GM19467 (cell line): ENCODE data around the gene ZNF217.
"Not testable (repeated sequence)": the region's sequence is repeated elsewhere in the genome, so short reads cannot be mapped to it uniquely, and the experiment has no call there.

Experiments used
- ATAC-seq: cut with Tn5 transposase; IDR thresholded peaks from one replicate; pipeline ENCODE4 v1.9.1; 2021; ENCODE audit warnings: mild to moderate bottlenecking, moderate library complexity; ENCODE audit not compliant: unreplicated experiment

The ZNF217 gene

GRCh38 chr20:53593466-53594007, at the start of gene ZNF217:
TSS of gene ZNF217 (minus strand) at chr20:53593839. CDS start at chr20:53582826, 11,013 bp downstream.
- ATAC-seq = peak; percentile 14

DNA sequence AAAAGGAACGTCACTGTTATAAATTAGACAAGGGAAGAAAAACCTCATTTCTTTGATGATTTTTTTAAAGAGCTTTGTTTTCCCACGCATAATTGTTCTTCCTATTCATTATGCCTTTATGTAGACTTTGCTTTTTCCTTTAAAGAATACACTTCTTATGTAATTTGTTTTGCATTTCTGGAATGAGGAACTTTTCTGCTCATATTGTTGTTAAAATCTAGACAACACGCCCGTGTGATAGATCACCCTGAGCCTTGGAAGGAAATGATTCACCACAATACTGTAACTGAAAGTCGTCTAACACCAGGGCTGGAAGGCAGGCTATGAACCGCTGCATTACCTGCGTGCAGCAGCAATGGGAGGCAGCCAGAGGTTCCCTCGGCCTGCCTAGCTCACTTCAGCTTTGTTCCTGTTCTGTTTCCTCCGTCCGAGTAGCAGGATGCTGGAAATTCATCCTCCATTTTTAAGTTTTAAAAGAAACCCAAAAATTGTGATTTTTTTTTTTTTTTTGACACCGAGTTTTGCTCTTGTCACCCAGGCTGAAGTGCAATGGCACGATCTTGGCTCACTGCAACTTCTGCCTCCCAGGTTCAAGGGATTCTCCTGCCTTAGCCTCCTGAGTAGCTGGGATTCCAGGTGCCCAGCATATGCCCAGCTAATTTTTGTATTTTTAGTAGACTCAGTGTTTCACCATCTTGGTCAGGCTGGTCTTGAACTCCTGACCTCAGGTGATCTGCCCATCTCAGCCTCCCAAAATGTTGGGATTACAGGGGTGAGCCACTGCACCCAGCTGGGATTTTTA, 49.6 kb upstream of the ZNF217 start:
- ATAC-seq = peak; percentile 97

GRCh38 chr20:53642196-53643030, 48.8 kb upstream of the ZNF217 start:
- peak; percentile 39 for ATAC-seq

DNA sequence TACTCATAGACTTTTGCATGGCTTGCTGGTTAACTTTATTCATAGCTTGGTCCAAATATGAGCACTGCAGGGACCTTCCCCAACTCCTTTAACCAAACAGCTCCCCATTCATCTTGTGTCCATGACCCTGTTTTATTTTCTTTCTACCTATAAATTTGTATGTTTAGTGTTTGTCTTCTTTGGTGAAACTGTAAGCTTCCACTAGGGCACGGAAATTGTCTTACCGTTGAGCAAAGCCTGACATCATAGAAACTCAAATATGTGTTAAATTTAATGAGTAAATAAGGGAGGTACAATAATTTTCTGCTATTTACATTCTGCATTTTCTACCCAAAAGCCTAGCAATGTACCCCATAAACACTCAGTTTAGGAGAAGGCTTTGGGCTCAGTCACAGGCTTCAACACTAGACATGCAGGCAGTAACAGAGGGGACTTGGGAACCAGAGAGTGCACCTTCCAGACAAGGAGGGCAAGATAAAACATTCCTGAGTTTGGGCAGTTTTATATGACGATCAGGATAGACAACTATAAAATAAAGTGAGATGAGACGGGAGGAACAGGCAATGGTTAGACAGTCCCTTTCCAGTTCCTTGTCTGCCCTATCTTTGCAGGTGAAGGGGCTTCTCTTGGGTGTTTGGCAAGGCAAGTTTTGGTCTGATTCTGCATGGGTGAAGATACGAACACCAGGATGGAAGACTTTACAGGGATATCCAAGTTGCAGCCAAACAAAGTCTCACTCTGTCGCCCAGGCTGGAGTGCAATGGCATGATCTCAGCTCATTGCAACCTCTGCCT, 46.2 kb upstream of the ZNF217 start:
- ATAC-seq = no peak

GRCh38 chr20:53639128-53639527, 45.5 kb upstream of the ZNF217 start:
- no peak for ATAC-seq

- ATAC-seq = not testable (repeated sequence)
These were observed 43.7 kb upstream of the ZNF217 start for GRCh38 chr20:53637310-53637709.

GRCh38 chr20:53636540-53637097, 43.0 kb upstream of the ZNF217 start:
- ATAC-seq = no peak

GRCh38 chr20:53635221-53635620, 41.6 kb upstream of the ZNF217 start:
- no peak for ATAC-seq

DNA sequence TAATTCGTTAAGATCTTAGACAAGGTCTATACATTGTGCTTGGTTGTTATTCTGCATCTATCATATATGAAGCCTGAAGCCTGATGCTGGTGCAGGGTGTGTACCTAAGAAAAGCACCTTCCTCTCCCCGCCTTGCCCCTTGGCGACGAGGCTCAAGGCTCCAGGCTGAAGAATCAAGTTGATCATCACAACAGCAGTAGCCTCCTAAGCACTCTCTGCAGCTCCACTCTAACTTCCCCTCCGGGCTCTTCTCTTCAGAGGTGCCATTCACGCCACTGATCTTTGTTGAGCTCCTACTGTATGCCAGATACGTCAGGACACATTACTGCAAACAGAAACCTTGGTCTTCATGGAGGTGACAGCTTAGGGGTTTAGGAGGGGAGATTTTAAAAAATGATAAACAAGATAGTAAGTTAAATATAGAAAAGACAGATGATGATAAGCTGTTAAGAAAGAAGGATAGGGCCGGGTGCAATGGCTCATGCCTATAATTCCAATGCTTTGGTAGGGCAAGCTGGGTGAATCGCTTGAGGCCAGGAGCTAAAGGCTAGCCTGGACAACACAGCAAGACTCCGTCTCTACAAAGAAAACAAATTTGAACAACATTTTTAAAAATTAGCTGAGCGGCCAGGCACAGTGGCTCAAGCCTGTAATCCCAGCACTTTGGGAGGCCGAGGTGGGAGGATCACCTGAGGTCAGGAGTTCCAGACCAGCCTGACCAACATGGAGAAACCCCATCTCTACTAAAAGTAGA, 38.4 kb upstream of the ZNF217 start:
- no peak for ATAC-seq

GRCh38 chr20:53629436-53629835, 35.8 kb upstream of the ZNF217 start:
- ATAC-seq = no peak

- ATAC-seq = not testable (repeated sequence)
These were observed 35.1 kb upstream of the ZNF217 start for GRCh38 chr20:53628758-53629157.

DNA sequence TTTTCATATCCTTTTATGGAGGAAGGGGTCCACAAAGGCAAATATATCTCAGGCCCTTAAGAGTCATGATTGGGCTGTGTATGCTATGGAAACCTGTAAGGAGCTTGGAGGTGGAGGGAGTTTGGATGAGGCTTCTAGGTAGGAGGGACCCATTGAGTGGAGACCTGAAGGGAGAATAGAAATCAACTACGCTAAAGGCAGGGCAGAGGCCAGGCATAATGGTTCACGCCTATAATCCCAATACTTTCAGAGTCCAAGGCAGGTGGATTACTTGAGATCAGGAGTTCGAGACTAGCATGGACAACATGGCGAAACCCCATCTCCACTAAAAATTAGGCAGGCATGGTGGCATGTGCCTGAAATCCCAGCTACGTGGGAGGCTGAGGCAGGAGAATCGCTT, 34.4 kb upstream of the ZNF217 start:
- no peak for ATAC-seq

DNA sequence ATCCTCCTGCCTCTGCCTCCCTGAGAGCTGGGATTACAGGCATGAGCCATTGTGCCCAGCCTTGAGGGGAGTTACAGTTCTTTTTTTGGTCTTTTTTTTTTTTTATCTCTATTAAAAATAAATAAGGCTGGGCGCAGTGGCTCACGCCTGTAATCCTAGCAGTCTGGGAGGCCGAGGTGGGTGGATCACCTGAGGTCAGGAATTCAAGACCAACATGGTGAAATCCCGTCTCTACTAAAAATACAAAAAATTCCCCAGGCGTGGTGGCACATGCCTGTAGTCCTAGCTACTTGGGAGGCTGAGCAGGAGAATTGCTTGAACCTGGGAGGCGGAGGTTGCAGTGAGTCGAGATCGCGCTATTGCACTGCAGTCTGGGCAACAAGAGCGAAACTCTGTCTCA, 33.4 kb upstream of the ZNF217 start:
- not testable (repeated sequence) for ATAC-seq

DNA sequence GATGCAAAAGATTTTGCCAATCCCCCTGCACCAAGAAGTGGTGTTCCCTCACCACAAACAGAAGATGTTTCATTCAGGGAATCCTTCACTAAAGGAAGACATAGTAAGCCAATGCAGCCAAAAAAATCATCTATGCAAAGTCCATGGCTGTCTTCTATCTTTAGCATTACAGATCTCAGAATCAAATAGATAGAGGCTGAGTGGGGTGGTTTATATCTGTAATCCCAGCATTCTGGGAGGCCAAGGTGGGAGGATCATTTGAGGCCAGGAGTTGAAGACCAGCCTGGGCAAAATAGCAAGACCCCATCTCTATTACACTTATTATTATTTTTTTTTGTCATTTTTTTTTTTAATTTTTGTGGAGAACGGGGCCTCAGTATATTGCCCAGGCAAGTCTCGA, 32.9 kb upstream of the ZNF217 start:
- no peak for ATAC-seq

GRCh38 chr20:53625311-53626129, 31.9 kb upstream of the ZNF217 start:
- no peak for ATAC-seq

DNA sequence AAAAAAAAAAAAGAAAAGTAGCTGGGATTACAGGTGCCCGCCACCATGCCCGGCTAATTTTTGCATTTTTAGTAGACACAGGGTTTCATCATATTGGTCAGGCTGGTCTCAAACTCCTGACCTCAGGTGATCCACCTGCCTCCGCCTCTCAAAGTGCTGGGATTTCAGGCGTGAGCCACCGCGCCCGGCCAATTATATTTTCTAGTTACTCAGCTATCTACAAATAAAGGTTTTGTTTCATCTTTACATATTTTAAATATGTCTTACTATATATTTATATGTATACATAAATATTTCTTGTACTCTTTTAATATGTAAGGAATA, 31.2 kb upstream of the ZNF217 start:
- ATAC-seq = not testable (repeated sequence)

DNA sequence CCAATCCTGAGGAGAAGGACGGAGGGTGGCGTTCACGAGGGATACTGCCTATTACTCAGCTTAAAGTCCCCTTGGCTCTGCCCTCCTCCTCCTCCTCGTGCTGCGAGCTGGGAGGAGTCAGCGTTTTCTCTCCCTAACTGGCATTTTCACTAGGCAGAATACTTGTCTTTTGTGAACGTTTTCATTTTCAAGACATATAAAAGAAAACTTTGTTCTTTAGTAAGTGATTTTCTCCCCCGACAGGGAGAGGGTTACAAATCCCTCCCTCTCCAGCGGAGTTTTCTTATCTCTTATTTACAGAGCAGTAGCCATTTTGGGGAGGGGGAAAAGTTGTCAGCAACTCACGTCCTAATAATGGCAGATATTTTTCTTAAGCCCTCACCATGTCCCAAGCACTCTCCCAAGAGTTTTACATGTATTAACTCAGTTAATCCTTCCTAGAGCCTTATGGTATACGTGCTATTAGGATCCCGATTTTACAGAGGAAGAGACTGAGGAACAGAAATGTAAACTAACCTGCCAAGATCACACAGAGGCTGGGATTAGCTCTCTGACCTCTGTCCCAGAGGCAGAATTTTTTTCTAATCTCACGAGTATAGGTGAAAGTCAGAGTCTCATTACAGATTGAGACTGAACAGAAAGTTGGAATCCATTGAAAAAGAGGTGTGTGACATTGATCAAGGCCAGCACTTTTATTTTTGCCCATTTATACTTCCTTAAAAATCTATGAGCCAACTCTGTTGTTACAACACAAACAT, 30.0 kb upstream of the ZNF217 start:
- no peak for ATAC-seq

GRCh38 chr20:53623134-53623453, 29.5 kb upstream of the ZNF217 start:
- ATAC-seq = no peak
